ENCODE results near the gene DAPP1. TPM values are rescaled to one million over a fixed set of nuclear protein-coding genes. Genes with fewer than 3 reads are reported as not detected.

Gene DAPP1
- total RNA-seq, 6 experiments from 2014 or later, result 0.12 to 1.5 (median 0.73) TPM

GRCh38 chr4:99800332-99801004, 16.2 kb upstream of the DAPP1 start:
- Histone ChIP-seq H3K27me3 (no peaks in the 10 kb centered on the region), H3K4me3 (no peak overlapping the region), H3K4me1 (no peaks in the 10 kb centered on the region), H3K36me3 (no peaks in the 10 kb centered on the region), H3K9me3 (no peaks in the 10 kb centered on the region), H3K27ac (no peak overlapping the region)
- no peak for DNase-seq
- WGBS (ENCODE audit: insufficient coverage, low coverage, low lambda C conversion rate, missing lambda C conversion rate), result 89% methylated on average over 1 of the region's 1 CpG
- no peak for ATAC-seq
- TF ChIP-seq CTCF (IDR thresholded peaks at IDR 0.05), result no peak
- TF ChIP-seq POLR2A (IDR thresholded peaks at IDR 0.05), result no peak
- intact Hi-C loops (cut with DNase I), result no loop called here

- DNase-seq (no peak), ATAC-seq (no peak)
- Histone ChIP-seq H3K27ac (no peak overlapping the region), H3K36me3 (no peaks in the 10 kb centered on the region), H3K27me3 (no peaks in the 10 kb centered on the region), H3K9me3 (no peaks in the 10 kb centered on the region), H3K4me1 (no peaks in the 10 kb centered on the region), H3K4me3 (no peak overlapping the region)
- intact Hi-C loops (cut with DNase I), result no loop called here
- TF ChIP-seq CTCF (IDR thresholded peaks at IDR 0.05), result no peak
- TF ChIP-seq POLR2A (IDR thresholded peaks at IDR 0.05), result no peak
- 75% methylated on average over 3 of the region's 3 CpGs for WGBS (ENCODE audit: insufficient coverage, low coverage, low lambda C conversion rate, missing lambda C conversion rate)
Measured at GRCh38 chr4:99801005-99801699, 15.5 kb upstream of the DAPP1 start.

GRCh38 chr4:99803566-99804101, 13.0 kb upstream of the DAPP1 start:
- Histone ChIP-seq H3K27ac (no peak overlapping the region), H3K4me1 (no peaks in the 10 kb centered on the region), H3K36me3 (no peaks in the 10 kb centered on the region), H3K27me3 (no peaks in the 10 kb centered on the region), H3K9me3 (no peaks in the 10 kb centered on the region), H3K4me3 (no peak overlapping the region)
- DNase-seq, result no peak
- ATAC-seq, result no peak
- WGBS (ENCODE audit: insufficient coverage, low coverage, low lambda C conversion rate, missing lambda C conversion rate), result 64% methylated on average over 4 of the region's 4 CpGs
- intact Hi-C loops (cut with DNase I), result no loop called here
- TF ChIP-seq CTCF (IDR thresholded peaks at IDR 0.05) (no peak), POLR2A (IDR thresholded peaks at IDR 0.05) (no peak)

GRCh38 chr4:99806545-99806944, 10.1 kb upstream of the DAPP1 start:
- DNase-seq (no peak), ATAC-seq (no peak)
- TF ChIP-seq CTCF (IDR thresholded peaks at IDR 0.05), result no peak
- TF ChIP-seq POLR2A (IDR thresholded peaks at IDR 0.05), result no peak
- intact Hi-C loops (cut with DNase I), result no loop called here
- Histone ChIP-seq H3K4me1 (no peaks in the 10 kb centered on the region), H3K27me3 (no peaks in the 10 kb centered on the region), H3K9me3 (no peaks in the 10 kb centered on the region), H3K36me3 (no peaks in the 10 kb centered on the region), H3K27ac (no peak overlapping the region), H3K4me3 (no peak overlapping the region)
- WGBS (ENCODE audit: insufficient coverage, low coverage, low lambda C conversion rate, missing lambda C conversion rate), result 50% methylated on average over 1 of the region's 4 CpGs

Measured in right lobe of liver (tissue), 6 donors.